H1 (cell line): Measurements from ENCODE around the gene KRT35. TPM values are rescaled to one million over a fixed set of nuclear protein-coding genes. Genes with fewer than 3 reads are reported as not detected.

ENCODE experiments used
- microRNA-seq, 2 experiments: library from miRNA; unstranded; fragments of <30 nt; microRNA quantifications; one replicate each; pipeline versions ENCODE4 to v1.2.0, GENCODE V29; 2016 to 2020; ENCODE audit warnings: borderline microRNAs expressed in 2 of 2, borderline number of aligned reads in 2 of 2, borderline replicate concordance in 1 of 2
- polyA plus RNA-seq, 7 experiments: library from polyadenylated mRNA; depleted of rRNA in 3 of 7; stranded (reverse) in 5 of 7; unstranded in 2 of 7; fragments of >200 nt in 5 of 7; fragments of 200-250 nt in 2 of 7; gene quantifications; 1 replicate in 5 of 7; 2 replicates in 1 of 7; 4 replicates in 1 of 7; pipeline versions ENCODE4 v1.2.1 to v1.2.3, GENCODE V29; 2011 to 2013; ENCODE audit warnings: missing spikeins in 2 of 7, mixed read lengths in 2 of 7
- small RNA-seq: library from polyadenylated mRNA; stranded (forward); fragments of <200 nt; extraction: miRNeasy Mini kit (QIAGEN cat#:217004); gene quantifications from one replicate; pipeline ENCODE3, GENCODE V24; 2013; ENCODE audit not compliant: insufficient read depth
- total RNA-seq: library from RNA; stranded (reverse); fragmentation: NEBNext Ultra II Directional; extraction: Animal tissue kit (Norgen Biotek cat#: 25700); gene quantifications from 2 replicates; pipeline ENCODE4 v1.2.1, GENCODE V29; 2021

The KRT35 gene
- total and polyA plus RNA-seq, 2 of the 8 experiments (the other 6 are each of a cell fraction or from before 2014, with no cell fraction given) = not detected

Small RNA genes within 50 kb of the gene (microRNA-seq; reads per million reads assigned to microRNA genes)
- gene MIR6510 = 0 reads per million in 2 experiments

Small RNA genes within 50 kb of the gene (small RNA-seq; reads per million reads assigned to genes)
- gene RNU2-32P = not detected

Other genes with a start within 250 kb of the KRT35 start
- not detected in 2 replicates for gene KRTAP9-3, start 248.7 kb downstream of the KRT35 start, total RNA-seq
- gene KRTAP9-3, start 248.7 kb downstream of the KRT35 start, polyA plus RNA-seq (2011; rRNA removed) = not detected in 2 replicates
- gene KRTAP9-8, start 243.2 kb downstream of the KRT35 start, total RNA-seq = not detected in 2 replicates
- not detected in 2 replicates for gene KRTAP9-8, start 243.2 kb downstream of the KRT35 start, polyA plus RNA-seq (2011; rRNA removed)
- not detected in 2 replicates for gene KRTAP9-4, start 231.5 kb downstream of the KRT35 start, total RNA-seq
- gene KRTAP9-4, start 231.5 kb downstream of the KRT35 start, polyA plus RNA-seq (2011; rRNA removed) = 0.13 TPM in 1 of 2 replicates, not detected in the other
- not detected in 2 replicates for gene KRTAP9-9, start 225.8 kb downstream of the KRT35 start, total RNA-seq
- gene KRTAP9-9, start 225.8 kb downstream of the KRT35 start, polyA plus RNA-seq (2011; rRNA removed) = not detected in 2 replicates
- not detected in 2 replicates for gene KRTAP9-6, start 215.8 kb downstream of the KRT35 start, total RNA-seq
- not detected in 2 replicates for gene KRTAP9-6, start 215.8 kb downstream of the KRT35 start, polyA plus RNA-seq (2011; rRNA removed)
- gene KRTAP9-7, start 205.5 kb downstream of the KRT35 start, total RNA-seq = not detected in 2 replicates
- not detected in 2 replicates for gene KRTAP9-7, start 205.5 kb downstream of the KRT35 start, polyA plus RNA-seq (2011; rRNA removed)
- not detected in 2 replicates for gene KRTAP29-1, start 178.3 kb downstream of the KRT35 start, total RNA-seq
- not detected in 2 replicates for gene KRTAP29-1, start 178.3 kb downstream of the KRT35 start, polyA plus RNA-seq (2011; rRNA removed)
- gene KRTAP16-1, start 171.8 kb downstream of the KRT35 start, total RNA-seq = not detected in 2 replicates
- not detected in 2 replicates for gene KRTAP16-1, start 171.8 kb downstream of the KRT35 start, polyA plus RNA-seq (2011; rRNA removed)
- gene KRTAP17-1, start 165.4 kb downstream of the KRT35 start, total RNA-seq = not detected in 2 replicates
- gene KRTAP17-1, start 165.4 kb downstream of the KRT35 start, polyA plus RNA-seq (2011; rRNA removed) = not detected in 2 replicates
- not detected in 2 replicates for gene KRT33A, start 130.3 kb downstream of the KRT35 start, total RNA-seq
- not detected in 2 replicates for gene KRT33A, start 130.3 kb downstream of the KRT35 start, polyA plus RNA-seq (2011; rRNA removed)
- gene KRT33B, start 111.3 kb downstream of the KRT35 start, total RNA-seq = not detected in 2 replicates
- not detected in 2 replicates for gene KRT33B, start 111.3 kb downstream of the KRT35 start, polyA plus RNA-seq (2011; rRNA removed)
- gene KRT34, start 98.8 kb downstream of the KRT35 start, total RNA-seq = not detected in 2 replicates
- gene KRT34, start 98.8 kb downstream of the KRT35 start, polyA plus RNA-seq (2011; rRNA removed) = not detected in 2 replicates
- not detected in 2 replicates for gene KRT31, start 83.5 kb downstream of the KRT35 start, total RNA-seq
- gene KRT31, start 83.5 kb downstream of the KRT35 start, polyA plus RNA-seq (2011; rRNA removed) = not detected in 2 replicates
- not detected in 2 replicates for gene KRT37, start 56.6 kb downstream of the KRT35 start, total RNA-seq
- not detected in 2 replicates for gene KRT37, start 56.6 kb downstream of the KRT35 start, polyA plus RNA-seq (2011; rRNA removed)
- not detected in 2 replicates for gene KRT38, start 40.2 kb downstream of the KRT35 start, total RNA-seq
- gene KRT38, start 40.2 kb downstream of the KRT35 start, polyA plus RNA-seq (2011; rRNA removed) = not detected in 2 replicates
- gene KRT32, start 13.8 kb downstream of the KRT35 start, total RNA-seq = not detected in 2 replicates
- gene KRT32, start 13.8 kb downstream of the KRT35 start, polyA plus RNA-seq (2011; rRNA removed) = not detected in 2 replicates
- not detected in 2 replicates for gene KRT36, start 8.8 kb upstream of the KRT35 start, total RNA-seq
- not detected in 2 replicates for gene KRT36, start 8.8 kb upstream of the KRT35 start, polyA plus RNA-seq (2011; rRNA removed)
- gene KRT13, start 24.5 kb upstream of the KRT35 start, total RNA-seq = not detected in 2 replicates
- gene KRT13, start 24.5 kb upstream of the KRT35 start, polyA plus RNA-seq (2011; rRNA removed) = 0.09 and 0.17 TPM in 2 replicates
- 0.13 and 0.21 TPM in 2 replicates for gene KRT15, start 37.7 kb upstream of the KRT35 start, total RNA-seq
- 0.09 and 0.11 TPM in 2 replicates for gene KRT15, start 37.7 kb upstream of the KRT35 start, polyA plus RNA-seq (2011; rRNA removed)
- gene KRT19, start 47.2 kb upstream of the KRT35 start, total RNA-seq = 122 and 137 TPM in 2 replicates
- 120 and 192 TPM in 2 replicates for gene KRT19, start 47.2 kb upstream of the KRT35 start, polyA plus RNA-seq (2011; rRNA removed)
- not detected in 2 replicates for gene KRT9, start 90.9 kb upstream of the KRT35 start, total RNA-seq
- gene KRT9, start 90.9 kb upstream of the KRT35 start, polyA plus RNA-seq (2011; rRNA removed) = not detected in 2 replicates
- not detected in 2 replicates for gene KRT14, start 105.7 kb upstream of the KRT35 start, total RNA-seq
- 0.13 and 0.35 TPM in 2 replicates for gene KRT14, start 105.7 kb upstream of the KRT35 start, polyA plus RNA-seq (2011; rRNA removed)
- not detected in 2 replicates for gene KRT16, start 131.6 kb upstream of the KRT35 start, total RNA-seq
- not detected in 2 replicates for gene KRT16, start 131.6 kb upstream of the KRT35 start, polyA plus RNA-seq (2011; rRNA removed)
- gene KRT17, start 143.4 kb upstream of the KRT35 start, total RNA-seq = 0.36 and 0.50 TPM in 2 replicates
- 0.95 and 0.96 TPM in 2 replicates for gene KRT17, start 143.4 kb upstream of the KRT35 start, polyA plus RNA-seq (2011; rRNA removed)
- gene EIF1, start 207.7 kb upstream of the KRT35 start, total RNA-seq = 528 and 539 TPM in 2 replicates
- 89.3 and 175 TPM in 2 replicates for gene EIF1, start 207.7 kb upstream of the KRT35 start, polyA plus RNA-seq (2011; rRNA removed)
- gene GAST, start 231.2 kb upstream of the KRT35 start, total RNA-seq = not detected in 2 replicates
- not detected in 2 replicates for gene GAST, start 231.2 kb upstream of the KRT35 start, polyA plus RNA-seq (2011; rRNA removed)